GM18526 (cell line): Measurements from ENCODE around the gene USP19.

Experiments used
- POLR2A ChIP-seq: IDR thresholded peaks from 3 replicates; pipeline ENCODE4 v1.6.1; 2011; ENCODE audit not compliant: insufficient read length; ENCODE audit errors: extremely low read depth

USP19 gene

DNA sequence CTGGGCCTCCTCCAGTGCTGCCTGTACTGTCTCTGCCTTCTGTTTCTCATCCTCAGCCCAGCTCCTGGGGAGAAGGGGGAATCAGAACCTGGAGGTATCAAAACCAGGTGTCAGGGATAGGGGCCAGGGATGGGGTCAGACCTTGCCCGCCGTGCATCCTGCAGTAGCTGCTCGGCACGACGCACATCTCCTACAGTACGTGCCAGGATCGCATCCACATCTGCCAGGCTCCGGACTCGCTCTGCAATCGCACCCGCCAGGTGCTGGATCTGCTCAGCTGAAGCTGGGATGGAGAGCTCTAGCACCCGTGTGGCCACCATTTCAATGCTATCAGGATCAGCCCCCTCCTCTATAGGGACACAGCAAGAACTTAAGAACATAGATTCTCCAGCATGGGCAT is 1.4 kb upstream of the USP19 start:
- no peak for TF ChIP-seq POLR2A

DNA sequence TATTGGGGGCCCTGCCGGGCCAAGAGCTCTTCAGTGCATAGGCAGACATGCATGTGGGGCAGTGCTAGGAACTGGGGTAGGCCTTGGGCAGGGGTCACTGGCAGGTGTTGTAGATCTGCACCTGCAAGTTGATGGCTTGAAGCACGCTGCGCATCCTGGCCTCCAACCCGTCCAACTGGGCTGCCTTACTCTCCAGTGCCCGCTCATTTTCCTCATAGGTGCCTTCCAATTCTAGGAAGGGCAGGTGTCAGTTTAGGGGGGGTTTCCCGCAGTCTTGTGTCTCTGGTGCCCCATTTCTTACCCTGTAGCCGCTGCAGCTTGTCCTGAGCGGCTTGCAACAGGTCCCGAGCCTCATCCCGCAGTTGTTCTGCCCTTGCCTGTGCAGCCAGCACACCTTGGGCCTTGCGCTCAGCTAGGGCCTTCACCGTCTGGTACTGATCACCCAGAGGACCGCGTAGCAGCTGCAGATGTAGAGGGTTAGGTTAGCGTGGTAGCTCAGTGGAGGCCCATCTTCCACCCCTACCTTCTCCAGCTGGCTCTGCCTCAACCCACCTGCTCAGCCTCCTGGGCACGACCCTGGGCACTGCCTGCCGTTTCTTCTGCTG is 611 bp upstream of the USP19 start:
- TF ChIP-seq POLR2A: no peak

DNA sequence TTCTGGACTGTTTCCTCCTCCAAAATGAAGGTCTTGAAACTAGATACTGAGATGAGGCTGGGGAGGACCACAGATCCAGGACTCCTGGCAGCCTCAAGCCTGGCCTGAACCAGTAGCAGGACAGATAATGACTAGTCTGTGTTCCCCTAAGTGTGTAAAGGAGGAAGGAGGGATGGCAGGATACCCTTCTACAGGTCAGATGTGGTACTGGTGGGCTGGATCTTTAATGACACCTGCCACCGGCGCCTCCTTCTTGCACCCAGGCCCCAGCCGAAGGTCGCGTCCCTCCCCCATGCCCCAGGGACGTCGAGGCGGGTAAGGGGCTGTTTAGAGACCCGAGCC is 556 bp downstream of the USP19 start:
- no peak for TF ChIP-seq POLR2A

DNA sequence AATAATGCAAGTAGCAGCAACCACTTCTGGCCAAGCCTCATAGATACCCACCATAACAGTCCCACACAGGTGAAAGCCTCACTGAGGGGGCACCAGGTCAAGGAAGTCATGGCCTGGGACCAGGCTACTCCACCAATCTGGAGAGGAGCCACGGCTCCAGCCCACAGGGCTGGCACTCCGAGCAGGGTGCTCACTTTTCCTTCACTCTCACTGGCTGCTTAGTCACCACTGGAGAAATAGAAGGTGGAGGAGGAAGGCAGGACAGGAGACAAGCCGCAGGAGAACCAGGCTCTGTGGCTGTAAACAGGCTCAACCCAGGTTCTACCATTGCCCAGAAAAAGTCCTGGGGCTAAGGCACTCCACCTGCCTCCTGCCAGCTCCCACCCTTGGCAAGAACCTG is 1.2 kb downstream of the USP19 start:
- no peak for TF ChIP-seq POLR2A

DNA sequence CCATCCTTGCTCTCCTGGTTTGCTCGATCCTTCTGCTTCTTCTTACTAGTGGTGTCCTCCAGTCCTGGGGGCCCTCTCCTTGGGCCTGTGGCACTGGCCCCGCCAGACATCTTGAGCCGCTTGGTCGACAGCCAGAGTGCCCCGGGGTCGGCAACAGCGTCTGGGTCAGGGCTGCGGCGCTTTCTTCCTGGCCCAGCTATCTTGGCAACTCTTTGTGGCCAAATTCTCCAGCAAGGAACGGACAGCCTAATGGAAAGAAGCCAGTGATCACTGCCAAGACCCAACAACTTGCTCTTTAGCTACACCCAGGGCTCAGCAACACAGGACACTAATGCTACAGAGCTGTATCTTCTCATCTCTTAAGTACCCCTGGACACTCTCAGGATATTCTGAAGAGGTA is 1.6 kb downstream of the USP19 start:
- TF ChIP-seq POLR2A: no peak

DNA sequence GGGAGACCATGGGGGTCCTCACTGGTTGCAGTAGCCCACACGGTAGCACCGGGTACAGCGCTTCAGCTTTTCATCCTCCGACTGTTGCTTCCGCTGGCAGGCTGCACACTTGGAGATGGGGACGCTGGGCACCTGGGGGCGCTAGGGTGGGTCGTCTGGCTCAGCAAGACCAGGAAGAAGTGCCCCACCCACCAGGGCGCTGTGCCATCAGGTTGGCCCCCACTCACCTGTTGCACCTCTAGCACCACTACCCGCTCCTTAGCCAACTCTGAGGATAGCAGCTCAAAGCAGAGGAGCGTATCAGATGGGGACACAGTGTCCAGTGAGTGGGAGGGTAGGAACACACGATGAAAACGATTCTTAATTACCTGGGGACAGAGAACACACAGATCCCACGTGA is 8.4 kb downstream of the USP19 start:
- TF ChIP-seq POLR2A: no peak

DNA sequence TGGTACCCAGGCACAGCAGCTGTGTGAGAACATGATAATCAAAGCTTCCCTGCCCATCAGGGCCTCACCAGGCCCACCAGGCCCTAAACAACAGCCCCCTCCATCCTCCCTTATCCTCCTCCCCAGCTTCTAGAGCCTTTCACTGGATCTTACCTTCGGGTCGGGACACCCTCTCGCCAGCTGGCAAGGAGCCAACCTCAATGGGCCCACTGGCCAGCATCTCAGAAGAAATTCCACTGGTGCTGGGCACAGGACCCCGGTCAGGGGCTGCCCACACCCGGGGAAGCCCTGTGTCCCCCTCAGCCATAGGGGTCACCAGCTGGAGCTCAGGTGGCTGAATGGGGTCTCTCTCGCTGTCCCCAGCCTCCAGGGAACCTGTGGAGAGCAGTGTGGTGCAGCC is 9.3 kb downstream of the USP19 start:
- TF ChIP-seq POLR2A: no peak

DNA sequence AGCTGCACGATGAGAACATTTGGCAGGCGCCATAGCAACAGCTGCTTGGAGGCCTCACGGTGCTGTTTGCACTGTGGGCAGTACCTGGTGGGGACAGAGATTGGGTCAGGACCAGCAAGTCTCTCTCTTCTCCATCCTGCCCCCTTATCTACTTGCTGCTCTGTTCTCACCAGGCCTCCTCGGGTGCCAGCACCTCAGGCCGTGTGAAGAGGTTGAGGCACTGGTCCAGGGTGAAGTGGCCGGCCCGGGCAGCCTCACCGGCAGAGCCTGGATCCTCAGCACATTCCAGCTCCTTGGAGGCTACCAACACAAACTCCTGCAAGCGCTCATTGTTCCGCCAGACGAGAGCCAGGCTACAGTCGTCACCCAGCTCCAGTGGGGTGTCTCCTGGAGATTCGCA is 9.8 kb downstream of the USP19 start:
- no peak for TF ChIP-seq POLR2A

DNA sequence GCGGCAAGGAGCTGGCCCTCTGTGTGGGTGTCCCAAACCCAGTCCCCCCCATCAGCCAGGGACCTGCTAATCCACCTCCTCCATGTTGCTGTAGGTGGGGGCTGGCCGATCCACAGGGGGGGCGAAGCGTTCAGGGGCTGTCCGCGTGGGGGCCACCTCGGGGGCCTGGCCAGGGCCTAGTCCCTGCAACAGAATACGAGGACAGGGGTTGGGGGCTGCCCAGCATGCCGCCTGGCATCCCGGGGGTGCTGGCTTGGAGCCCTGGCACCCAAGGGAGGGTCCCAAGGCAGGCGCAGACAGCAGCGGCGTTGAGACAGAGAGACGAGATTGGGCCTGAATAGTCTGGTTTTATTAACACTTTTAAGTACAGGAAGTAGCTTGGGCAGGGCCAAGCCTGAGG is 12.3 kb downstream of the USP19 start:
- no peak for TF ChIP-seq POLR2A

DNA sequence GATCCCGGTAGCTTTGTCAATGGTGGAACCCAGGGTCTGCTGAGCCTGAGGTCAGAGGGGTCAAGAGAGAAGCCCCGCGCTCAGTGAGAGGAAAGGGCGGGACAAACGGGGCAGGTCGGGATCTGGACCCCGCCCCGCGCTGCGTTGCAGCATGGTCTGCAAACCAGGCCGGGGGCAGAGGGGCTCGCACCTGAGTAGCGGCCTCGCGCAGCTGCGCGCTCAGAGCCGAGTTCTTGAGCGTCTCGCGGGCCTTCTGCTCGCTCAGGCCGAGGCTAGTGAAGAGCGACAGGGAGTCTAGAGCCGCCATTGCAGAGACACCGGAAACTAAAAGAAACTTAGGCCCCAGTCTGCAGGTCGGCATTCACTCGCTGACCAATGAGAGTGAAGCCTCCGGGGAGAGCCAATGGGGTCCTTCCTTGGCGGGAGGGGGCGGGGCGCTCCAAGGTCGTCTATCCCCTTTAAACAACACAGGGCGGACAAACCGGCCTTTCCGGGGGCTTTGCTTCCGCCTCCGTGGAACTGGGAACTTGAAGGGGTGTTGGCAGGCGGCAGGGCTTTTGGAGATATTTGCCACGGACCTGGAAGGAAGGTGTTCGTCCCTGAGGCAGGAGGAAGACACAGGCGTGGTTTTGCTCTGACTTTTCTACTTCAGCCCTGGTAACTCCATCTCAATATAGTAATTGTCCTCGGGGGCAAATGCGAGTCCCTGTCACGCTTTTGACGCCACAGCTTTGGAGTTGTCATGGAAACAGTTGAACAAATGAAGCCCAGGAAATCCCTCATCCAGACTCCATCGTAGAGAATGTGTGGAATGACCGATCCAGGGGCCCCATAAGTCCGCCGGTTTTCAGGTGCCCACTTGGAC is 16.0 kb downstream of the USP19 start, which contains the start of gene QARS1:
TSS of gene QARS1 (minus strand) at position 331 of the 865 bp plus-strand sequence. CDS start at position 307, 24 bp downstream.
- peak; percentile 80 for TF ChIP-seq POLR2A

DNA sequence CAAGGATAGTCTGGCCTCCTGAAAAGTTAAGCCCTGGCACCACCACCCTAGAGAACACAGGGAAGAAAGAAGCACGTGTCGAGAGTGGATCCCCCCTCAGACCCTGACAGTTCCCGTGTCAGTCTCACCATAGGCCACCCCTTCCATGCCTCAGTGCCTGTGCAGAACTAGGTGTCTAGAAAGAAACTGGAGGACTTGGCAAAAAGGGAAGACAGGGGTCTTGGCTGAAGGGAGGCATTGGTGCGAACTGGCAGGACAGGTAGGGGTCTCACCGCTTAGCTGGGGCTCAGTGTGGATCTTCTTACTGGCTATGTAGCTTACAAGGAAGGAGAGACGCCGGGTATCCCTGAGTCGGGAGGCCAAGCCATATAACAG is 16.6 kb downstream of the USP19 start:
- TF ChIP-seq POLR2A: no peak

DNA sequence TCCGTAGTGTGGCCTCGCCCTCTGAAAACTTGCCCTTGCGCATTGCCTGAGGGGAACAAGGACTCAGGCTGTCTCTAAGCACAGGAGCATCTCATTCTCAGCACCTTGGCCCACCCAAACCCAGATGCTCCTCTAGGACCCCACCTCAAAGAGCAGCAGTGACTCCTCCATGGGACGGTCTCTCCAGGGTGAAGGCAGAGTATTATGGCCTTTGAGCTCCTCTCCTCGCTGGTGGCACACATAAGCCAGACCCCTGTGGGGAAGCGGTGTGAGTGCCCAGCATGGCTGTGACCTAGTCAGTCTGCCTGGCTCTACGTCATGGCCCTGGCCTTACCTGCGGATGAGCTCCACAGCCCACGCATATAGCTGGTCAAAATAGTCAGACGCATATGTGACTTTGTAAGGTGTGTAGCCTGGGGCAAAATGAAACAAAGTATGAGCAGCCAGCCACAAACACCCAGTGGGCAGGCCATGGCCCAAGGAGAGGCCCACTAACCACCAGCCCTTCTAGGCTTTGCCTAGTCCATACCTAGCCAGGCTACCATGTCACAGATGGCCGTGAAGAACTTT is 20.5 kb downstream of the USP19 start:
- TF ChIP-seq POLR2A: no peak

DNA sequence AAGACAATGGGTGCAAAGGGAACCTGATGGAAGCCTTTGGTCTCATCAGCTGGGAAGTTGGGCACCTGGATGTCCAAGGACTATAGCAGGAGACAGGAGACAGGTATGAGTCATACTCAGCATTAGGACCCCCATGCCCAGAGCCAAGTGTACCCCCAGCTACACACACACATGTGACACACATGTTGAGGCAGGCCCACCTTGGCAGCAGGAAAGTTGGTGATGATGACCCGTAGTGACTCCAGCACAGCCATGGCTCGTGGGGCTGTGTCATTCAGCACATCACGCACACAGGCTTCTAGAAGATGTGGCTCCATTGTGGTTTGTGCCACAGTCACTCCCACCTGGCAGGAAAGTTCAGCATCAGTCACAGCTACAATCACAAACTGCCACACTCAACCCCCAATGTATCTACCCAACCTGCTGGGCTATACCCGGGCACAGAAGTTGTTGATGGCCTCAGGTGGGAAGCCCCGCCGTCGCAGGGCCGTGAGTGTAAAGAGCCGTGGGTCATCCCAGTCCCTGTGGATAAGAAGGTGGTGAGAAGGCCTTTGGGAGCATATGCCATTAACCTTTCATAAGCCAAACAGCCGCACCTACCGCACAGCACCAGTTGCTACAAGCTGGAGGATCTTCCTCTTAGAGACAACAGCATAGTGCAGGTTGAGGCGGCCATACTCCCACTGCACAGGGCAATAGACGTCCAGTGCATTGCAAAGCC is 21.6 kb downstream of the USP19 start:
- no peak for TF ChIP-seq POLR2A

DNA sequence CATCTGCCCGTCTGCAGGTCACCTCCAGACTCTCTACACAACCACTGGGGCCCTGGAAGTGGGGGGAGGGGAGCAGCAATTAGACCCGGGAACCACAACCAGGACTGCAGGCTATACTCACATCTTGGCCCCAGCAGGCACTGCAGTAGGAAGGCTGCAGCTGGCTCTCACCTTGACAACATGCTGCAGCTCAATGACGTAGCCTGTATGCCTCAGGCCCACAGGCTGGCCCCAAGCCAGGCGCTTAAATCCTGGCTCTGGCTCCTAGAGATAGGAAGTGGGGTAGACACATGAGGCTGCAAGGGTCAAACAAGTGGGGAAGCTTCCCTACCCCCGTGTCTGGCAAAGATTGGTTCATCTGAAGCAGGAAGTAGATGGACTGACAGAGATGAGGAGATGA is 22.2 kb downstream of the USP19 start:
- TF ChIP-seq POLR2A: no peak

DNA sequence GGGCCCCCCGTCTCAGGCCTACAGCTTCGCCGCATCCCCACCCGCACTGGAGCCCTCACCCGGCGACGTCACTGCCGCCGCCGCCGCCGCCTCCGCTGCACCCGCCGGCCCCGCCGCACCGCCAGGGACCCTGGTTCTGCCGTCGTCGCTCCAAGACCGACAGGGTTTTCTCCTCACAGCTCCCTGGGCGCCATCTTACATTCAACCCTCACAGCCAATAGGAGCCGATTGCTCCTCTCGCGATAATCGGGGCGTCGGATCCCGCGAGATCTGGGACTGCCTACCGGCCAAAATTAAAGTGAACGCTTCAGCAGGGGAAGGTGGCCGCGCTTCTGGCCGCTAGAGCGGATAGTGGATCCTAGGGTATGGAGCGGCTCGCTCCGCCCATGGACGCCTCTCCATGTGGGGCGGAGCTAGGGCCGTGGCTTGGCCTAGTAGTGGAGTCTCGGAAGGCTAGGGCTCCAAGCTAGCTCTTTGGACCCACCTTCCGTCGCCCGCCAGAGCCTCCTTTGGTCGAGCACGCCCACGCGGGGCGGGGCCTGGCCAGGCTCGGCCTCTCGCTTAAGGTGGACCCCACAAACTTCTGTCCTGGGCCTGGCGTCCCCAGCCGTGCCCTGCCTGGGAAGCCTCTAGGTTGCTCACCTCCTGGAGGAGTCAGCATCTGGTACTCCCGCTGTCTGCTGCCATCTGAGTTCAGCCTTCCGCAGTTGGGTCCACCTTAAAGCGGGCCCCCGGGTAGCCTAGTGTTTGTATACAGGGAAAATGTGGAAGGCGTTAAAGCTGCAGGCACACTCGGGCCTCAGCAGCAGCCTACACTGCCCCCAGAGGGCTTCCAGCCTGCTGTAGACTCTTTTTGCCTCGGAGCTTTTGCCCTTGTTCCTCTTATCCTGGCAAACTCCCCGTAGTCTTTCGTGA is 26.5 kb downstream of the USP19 start, which contains the start of gene QRICH1:
TSS of gene QRICH1 (minus strand) at position 219 of the 915 bp plus-strand sequence. CDS start 17,054 bp downstream, outside the sequence.
- peak; percentile 78 for TF ChIP-seq POLR2A
